AML-193 (cell line): ENCODE data around the gene IL3.

Experiments used
- DNase-seq, 2 experiments: peaks; one replicate each; lab custom pipeline; 2025; lab: John Stamatoyannopoulos, UW

Gene IL3

GRCh38 chr5:132072528-132072927, 12.1 kb downstream of the IL3 start:
- DNase-seq, result no peak

- no peak for DNase-seq
Measured at GRCh38 chr5:132073231-132074013, 13.0 kb downstream of the IL3 start, which contains the start of gene CSF2. Gene CSF2 (plus strand): TSS chr5:132073789. CDS start chr5:132073824, 35 bp downstream.

GRCh38 chr5:132074091-132074771, 13.8 kb downstream of the IL3 start:
- no peak for DNase-seq

- no peak for DNase-seq
Measured at GRCh38 chr5:132074772-132075718, 14.6 kb downstream of the IL3 start.

- no peak for DNase-seq
Measured at GRCh38 chr5:132075719-132076077, 15.2 kb downstream of the IL3 start.

- DNase-seq, result no peak
Measured at GRCh38 chr5:132076202-132076830, 15.9 kb downstream of the IL3 start.

- no peak for DNase-seq
Measured at GRCh38 chr5:132076983-132077382, 16.5 kb downstream of the IL3 start.

GRCh38 chr5:132079081-132079480, 18.6 kb downstream of the IL3 start:
- DNase-seq, result no peak

GRCh38 chr5:132079619-132080018, 19.2 kb downstream of the IL3 start:
- no peak for DNase-seq

- no peak for DNase-seq
Measured at GRCh38 chr5:132080595-132080994, 20.1 kb downstream of the IL3 start.

GRCh38 chr5:132081458-132081857, 21.0 kb downstream of the IL3 start:
- no peak for DNase-seq

- no peak for DNase-seq
Measured at GRCh38 chr5:132082329-132083023, 22.0 kb downstream of the IL3 start.

GRCh38 chr5:132083071-132083678, 22.7 kb downstream of the IL3 start:
- DNase-seq, result no peak

- no peak for DNase-seq
Measured at GRCh38 chr5:132085686-132086085, 25.2 kb downstream of the IL3 start.

GRCh38 chr5:132086277-132086794, 25.9 kb downstream of the IL3 start:
- no peak for DNase-seq

- DNase-seq, result no peak
Measured at GRCh38 chr5:132087176-132087575, 26.7 kb downstream of the IL3 start.

GRCh38 chr5:132087661-132088060, 27.2 kb downstream of the IL3 start:
- no peak for DNase-seq

- no peak for DNase-seq
Measured at GRCh38 chr5:132089363-132089762, 28.9 kb downstream of the IL3 start.

- no peak for DNase-seq
Measured at GRCh38 chr5:132090107-132090506, 29.7 kb downstream of the IL3 start.

GRCh38 chr5:132093271-132093670, 32.8 kb downstream of the IL3 start:
- DNase-seq, result no peak
